Measurements from ENCODE around the gene IRF2BP1. TPM values are rescaled to one million over a fixed set of nuclear protein-coding genes. Genes with fewer than 3 reads are reported as not detected.

IRF2BP1 gene
- total and polyA plus RNA-seq, 2 of the 13 experiments (the other 11 are each of a cell fraction or from before 2014, with no cell fraction given) = 4.3 to 14.3 TPM

GRCh38 chr19:45886427-45887199, 672 bp upstream of the IRF2BP1 start (continued):
- TF ChIP-seq ZHX2 (IDR thresholded peaks at IDR 0.05; ENCODE audit: low read depth) (no peak), ZHX2 (CRISPR knock-in tag; IDR thresholded peaks at IDR 0.05; ENCODE audit: borderline replicate concordance) (no peak), ATF7-NPFF (CRISPR knock-in tag; IDR thresholded peaks at IDR 0.05; ENCODE audit: low read depth) (peak; percentile 13; the same call in 1 of the 2 replicates), KLF11 (CRISPR knock-in tag; IDR thresholded peaks at IDR 0.05) (peak; percentile 47; the same call in 1 of the 2 replicates), NR2F6 (IDR thresholded peaks at IDR 0.05) (no peak), NR2F6 (CRISPR knock-in tag; IDR thresholded peaks at IDR 0.05) (no peak), ZNF777 (CRISPR knock-in tag; IDR thresholded peaks at IDR 0.05) (no peak; the same call in 1 of the 2 replicates), BATF2 (CRISPR knock-in tag; IDR thresholded peaks at IDR 0.05) (no peak), KAT8 (CRISPR knock-in tag; IDR thresholded peaks at IDR 0.05) (peak; percentile 75; the same call in 1 of the 2 replicates), ZNF282 (IDR thresholded peaks at IDR 0.05; ENCODE audit: partially characterized antibody) (no peak), ZNF235 (CRISPR knock-in tag; IDR thresholded peaks at IDR 0.05; ENCODE audit: borderline replicate concordance) (peak; percentile 11; the same call in 1 of the 2 replicates), ZNF564 (CRISPR knock-in tag; IDR thresholded peaks at IDR 0.05) (peak; percentile 88), ZNF12 (CRISPR knock-in tag; IDR thresholded peaks at IDR 0.05) (no peak), MTERF4 (CRISPR knock-in tag; IDR thresholded peaks at IDR 0.05) (peak; percentile 49; the same call in 1 of the 2 replicates), PPARG (CRISPR knock-in tag; conservative IDR thresholded peaks at IDR 0.05) (peak; percentile 35; the same call in 1 of the 2 replicates), E2F2 (CRISPR knock-in tag; IDR thresholded peaks at IDR 0.05; ENCODE audit: borderline replicate concordance) (no peak), NR2C2 (CRISPR knock-in tag; IDR thresholded peaks at IDR 0.05; ENCODE audit: borderline replicate concordance) (peak; percentile 65)

Data from HepG2 (cell line).